Sciatic nerve (tissue), 2 donors: ENCODE measurements around the gene S100A1. TPM values are rescaled to one million over a fixed set of nuclear protein-coding genes. Genes with fewer than 3 reads are reported as not detected.
"Not testable (repeated sequence)": the region's sequence is repeated elsewhere in the genome, so short reads cannot be mapped to it uniquely, and the experiment has no call there.

ENCODE experiments used
- ATAC-seq: fragments of 200-7000 bp; cut with Tn5 transposase; one replicate; pipeline ENCODE4 v1.9.1; 2020; ENCODE audit warnings: mild to moderate bottlenecking, moderate library complexity
- DNase-seq: peaks from one replicate; pipeline ENCODE4 v3.0.0-alpha.2; 2020; ENCODE audit warnings: low spot score
- intact Hi-C: fragments of 100-400 bp; cut with DNase I; formaldehyde crosslinking; loops from one replicate; pipeline ENCODE4 v1.14.2; 2022
- total RNA-seq: library from RNA; stranded (reverse); fragmentation: NEBNext Ultra II Directional; extraction: Animal tissue kit (Norgen Biotek cat#: 25700); gene quantifications from one replicate; pipeline ENCODE4 v1.2.1, GENCODE V29; 2021
- donor health status: DM: no; HTN: no; CAD: no.
- donor health status: DM: no; HTN: no; CAD: no.

S100A1 gene
- total RNA-seq, 1 donor from 2014 or later, result 99.7 TPM

DNA sequence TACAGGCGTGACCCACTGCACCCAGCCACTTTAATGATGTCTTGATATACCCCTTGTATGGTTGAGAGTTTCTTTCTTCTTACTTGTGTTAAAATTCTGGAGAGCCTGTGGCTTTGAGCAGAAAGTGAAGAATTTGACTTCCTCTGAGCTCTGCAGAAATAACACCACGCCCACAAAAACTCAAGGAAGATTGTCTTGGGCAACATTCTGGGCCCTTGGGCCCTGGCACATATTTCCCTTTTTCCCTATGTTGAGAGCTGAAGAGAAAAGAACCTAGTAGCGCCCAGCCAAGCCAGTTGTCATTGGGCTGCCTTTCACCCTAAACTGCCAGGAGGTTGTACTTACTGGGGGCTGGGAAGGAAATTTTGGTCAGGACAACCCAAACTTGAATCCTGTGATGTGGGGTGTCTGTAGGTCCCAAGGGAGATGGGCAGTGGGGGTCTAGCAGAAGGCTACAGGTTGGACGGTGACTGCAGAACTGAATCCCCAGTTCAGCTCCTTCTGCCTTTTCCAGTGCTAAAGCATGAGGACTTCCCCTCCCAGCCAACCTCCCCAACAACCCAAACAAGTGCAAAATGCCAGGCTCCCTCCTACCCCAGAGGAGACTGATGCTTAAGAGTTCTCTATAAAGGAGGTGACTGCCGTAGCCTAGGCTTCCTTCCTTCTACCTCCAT lies 18.6 kb downstream of the S100A1 start:
- intact Hi-C loops, result no loop called here
- no peak for DNase-seq
- ATAC-seq, result peak; percentile 47

- no peak for DNase-seq
These were observed 19.1 kb downstream of the S100A1 start for GRCh38 chr1:153647346-153647714.

GRCh38 chr1:153648000-153648643 lies 19.9 kb downstream of the S100A1 start:
- intact Hi-C loops, result no loop called here
- ATAC-seq (no peak), DNase-seq (no peak)

More at GRCh38 chr1:153647346-153647714, 19.1 kb downstream of the S100A1 start:
- ATAC-seq, result peak; percentile 23
- intact Hi-C loops, result no loop called here

DNA sequence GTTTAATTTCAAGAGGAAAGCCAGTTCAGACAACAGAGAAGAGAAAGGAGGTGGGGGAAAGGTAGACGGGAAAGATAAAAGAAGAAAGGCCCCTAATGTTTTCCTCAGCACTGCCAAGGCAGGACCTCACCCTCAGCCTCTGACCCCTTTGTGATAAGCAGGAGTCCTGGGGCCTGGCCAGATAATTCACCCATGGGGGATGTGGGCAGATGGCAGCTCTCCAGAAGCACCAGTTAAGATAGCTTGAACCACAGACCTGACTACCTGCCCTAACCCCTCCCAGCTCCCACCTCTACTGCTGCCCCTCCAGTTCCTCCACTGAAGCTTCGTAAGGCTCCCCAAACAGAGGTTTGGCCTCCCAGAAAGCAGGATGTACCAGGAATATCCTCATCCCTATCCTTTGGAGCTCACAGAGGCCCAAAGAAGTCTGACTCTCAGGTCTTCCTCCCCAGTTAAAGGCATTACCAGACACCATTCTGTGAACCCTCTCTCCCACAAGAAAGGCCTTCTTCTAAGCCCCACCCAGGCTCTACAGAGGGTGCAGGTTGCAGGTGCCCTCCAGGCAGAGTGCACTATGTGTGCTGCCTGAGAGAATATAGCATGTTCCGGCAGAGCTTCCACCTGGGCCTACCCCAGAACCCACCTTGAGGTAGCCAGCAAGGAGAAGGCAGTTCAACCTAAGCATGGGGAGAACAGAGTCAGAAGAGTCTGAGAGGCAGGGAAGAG lies 21.1 kb downstream of the S100A1 start:
- ATAC-seq, result no peak
- intact Hi-C loops, result no loop called here
- no peak for DNase-seq

- ATAC-seq, result no peak
These were observed 21.6 kb downstream of the S100A1 start for GRCh38 chr1:153649863-153650235.

GRCh38 chr1:153651771-153652170 lies 23.5 kb downstream of the S100A1 start:
- DNase-seq (no peak), ATAC-seq (no peak)
- intact Hi-C loops, result no loop called here

More at GRCh38 chr1:153649863-153650235, 21.6 kb downstream of the S100A1 start:
- intact Hi-C loops, result no loop called here
- no peak for DNase-seq

DNA sequence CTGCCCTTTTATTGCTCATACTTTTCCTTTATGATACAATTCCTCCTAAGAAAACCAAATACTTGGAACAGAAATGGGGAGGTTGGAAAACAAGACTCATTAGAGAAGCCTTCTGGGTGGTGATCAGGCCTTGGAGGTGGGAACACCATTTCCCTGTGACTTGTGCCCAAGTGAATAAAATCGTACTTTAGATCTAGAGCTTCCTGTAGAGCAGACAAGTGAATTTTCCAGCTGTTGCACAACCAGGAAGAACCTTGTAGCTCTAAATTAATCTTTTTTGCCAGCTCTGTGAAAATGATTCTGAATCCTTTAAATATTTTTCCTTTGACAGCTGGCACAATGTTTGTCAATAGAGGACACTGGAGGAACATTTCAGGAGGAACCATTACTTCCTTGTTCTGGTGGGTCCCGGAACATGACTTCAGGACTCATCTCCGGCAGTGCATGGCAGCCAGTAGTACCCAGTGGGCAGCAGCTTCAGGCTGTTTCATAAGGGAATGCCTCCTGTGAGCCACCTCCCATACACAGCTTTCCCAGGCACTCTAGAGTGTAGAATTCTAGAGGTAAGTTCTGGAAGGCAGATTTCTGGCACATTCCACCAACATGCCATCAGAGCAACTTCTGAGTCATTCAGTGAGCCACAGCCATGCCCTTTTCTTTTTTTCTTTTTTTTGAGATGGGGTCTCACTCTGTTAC lies 24.7 kb downstream of the S100A1 start:
- DNase-seq (no peak), ATAC-seq (no peak)
- intact Hi-C loops, result no loop called here

- intact Hi-C loops, result no loop called here
- ATAC-seq, result no peak
- no peak for DNase-seq
These were observed 27.1 kb downstream of the S100A1 start for GRCh38 chr1:153655333-153655732.

GRCh38 chr1:153658400-153659174 lies 30.4 kb downstream of the S100A1 start, which contains the start of gene SNAPIN:
Gene SNAPIN (plus strand): TSS chr1:153658703. CDS start chr1:153658744, 41 bp downstream.
- intact Hi-C loops, result no loop called here
- peak; percentile 95 for DNase-seq
- peak; percentile 98 for ATAC-seq

DNA sequence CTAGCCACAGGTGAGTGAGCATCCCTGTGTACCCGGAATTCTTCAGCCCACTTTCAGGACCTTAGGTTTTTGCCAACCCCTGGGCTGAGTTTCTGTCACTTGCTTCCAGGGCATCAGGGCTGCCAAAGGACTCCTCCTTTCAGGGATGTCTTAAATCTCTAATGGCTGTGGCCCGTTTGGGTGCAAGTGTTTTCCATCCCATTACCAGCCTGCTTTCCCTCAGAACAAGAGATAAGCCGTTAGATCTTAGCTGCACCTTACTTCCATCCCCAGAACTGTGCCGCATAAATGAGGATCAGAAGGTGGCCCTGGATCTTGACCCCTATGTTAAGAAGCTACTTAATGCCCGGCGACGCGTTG lies 30.9 kb downstream of the S100A1 start:
- intact Hi-C loops, result no loop called here
- ATAC-seq, result no peak

GRCh38 chr1:153659656-153660055 lies 31.4 kb downstream of the S100A1 start:
- intact Hi-C loops, result no loop called here
- DNase-seq, result no peak
- ATAC-seq, result no peak

More for the DNA sequence above, 30.9 kb downstream of the S100A1 start:
- DNase-seq, result no peak

GRCh38 chr1:153661111-153661708 lies 33.0 kb downstream of the S100A1 start:
- intact Hi-C loops, result no loop called here
- no peak for DNase-seq
- no peak for ATAC-seq

DNA sequence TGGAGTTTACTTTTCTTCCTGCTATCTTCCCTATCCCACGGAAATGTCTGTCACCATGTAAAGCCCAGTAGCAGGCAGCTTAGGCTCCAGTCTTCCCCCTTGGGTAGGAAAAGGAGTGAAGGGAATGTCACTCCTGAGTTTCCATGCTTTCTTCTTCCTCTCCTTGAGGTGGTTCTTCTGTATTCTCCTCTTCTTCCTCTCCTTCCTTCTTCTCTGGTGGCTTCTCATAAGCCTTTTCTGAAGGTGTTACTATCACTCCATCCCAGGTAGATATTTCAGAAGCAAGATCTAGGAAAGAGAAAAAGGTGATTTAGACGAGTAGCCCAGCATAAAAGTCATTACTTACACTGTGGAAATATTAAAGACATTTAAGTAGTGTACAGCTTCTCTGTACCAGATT lies 34.0 kb downstream of the S100A1 start:
- no peak for DNase-seq
- no peak for ATAC-seq
- intact Hi-C loops, result no loop called here

GRCh38 chr1:153663211-153663610 lies 35.0 kb downstream of the S100A1 start:
- ATAC-seq (no peak), DNase-seq (peak; percentile 15)
- intact Hi-C loops, result no loop called here

DNA sequence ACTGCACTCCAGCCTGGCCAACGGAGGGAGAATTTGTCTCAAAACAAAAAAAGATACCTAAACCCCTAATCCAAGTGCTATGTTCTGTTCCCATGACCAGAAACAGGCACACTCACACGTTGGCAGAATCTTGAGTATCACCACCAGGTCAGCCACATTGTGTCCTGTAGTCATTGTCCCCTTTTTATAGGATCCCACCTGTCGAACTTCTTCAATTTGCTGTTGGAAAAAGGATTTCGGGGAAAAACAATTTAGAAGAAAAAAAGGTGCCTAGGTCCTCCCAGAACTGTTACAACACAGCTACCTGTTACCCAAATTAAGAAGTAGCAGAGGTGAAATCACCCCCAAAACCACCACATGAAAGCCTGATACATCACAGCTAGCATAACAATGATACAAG lies 39.2 kb downstream of the S100A1 start:
- ATAC-seq, result no peak
- intact Hi-C loops, result no loop called here
- DNase-seq, result no peak

- DNase-seq, ATAC-seq, intact Hi-C loops: not testable (repeated sequence)
These were observed 40.4 kb downstream of the S100A1 start for GRCh38 chr1:153668672-153669071.

DNA sequence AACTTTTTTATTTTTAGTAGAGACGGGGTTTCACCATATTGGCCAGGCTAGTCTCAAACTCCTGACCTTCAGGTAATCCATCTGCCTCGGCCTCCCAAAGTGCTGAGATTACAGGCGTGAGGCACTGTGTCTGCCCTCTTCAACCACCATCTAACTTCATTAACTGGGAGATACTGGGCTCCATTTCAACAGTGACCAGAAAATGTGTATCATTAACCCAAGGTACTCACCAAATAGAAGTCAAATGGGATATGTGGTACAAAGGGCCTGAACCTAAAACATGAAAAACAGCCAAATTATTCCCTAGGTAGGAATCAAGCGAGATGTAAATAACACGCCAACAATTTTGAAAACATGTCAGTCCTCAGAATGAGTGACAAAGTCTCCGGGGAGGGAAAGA lies 41.4 kb downstream of the S100A1 start:
- no peak for DNase-seq
- intact Hi-C loops, result no loop called here
- ATAC-seq, result no peak

DNA sequence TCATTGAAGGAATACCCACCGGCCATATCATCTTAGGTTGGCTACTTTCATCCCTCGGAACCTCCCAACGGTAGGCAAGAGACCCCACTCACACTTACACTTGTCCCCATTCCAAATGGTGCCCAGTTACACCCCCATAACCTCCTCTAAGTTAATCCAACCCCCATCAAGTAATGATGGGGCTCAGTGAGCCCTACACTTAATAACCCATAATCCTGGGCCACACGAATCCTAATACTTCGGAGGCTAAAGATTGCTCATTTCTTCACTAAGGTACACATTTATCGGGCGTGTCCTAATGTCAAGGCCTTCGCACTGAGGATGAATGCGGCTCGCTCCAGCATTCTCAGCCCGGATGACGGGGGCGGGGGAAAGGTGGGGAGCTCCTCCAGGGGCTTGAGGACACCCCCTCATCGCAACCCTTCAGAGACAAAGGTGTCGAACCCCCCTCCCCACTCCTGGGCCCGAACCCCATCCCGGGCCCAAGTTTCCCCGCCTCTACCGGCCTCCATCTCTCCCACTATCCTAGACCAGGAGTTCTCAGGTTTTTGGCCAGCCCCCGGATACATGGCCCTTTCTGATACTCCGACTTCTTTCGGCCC lies 42.1 kb downstream of the S100A1 start:
- intact Hi-C loops, result no loop called here
- DNase-seq (no peak), ATAC-seq (peak; percentile 31)
